Right lobe of liver (tissue), 4 donors: ENCODE results near the gene CAND1.

Experiments
- CTCF ChIP-seq, 4 donors: fragments of 200-600 bp in 3 of 4; fragments of 450-650 bp in 1 of 4; IDR thresholded peaks; one replicate each; pipeline versions ENCODE4 v1.5.1 to v1.8.0; 2016 to 2022; ENCODE audit warnings: antibody characterized with exemption in 4 of 4, mild to moderate bottlenecking in 2 of 4
- POLR2A ChIP-seq: fragments of 450-650 bp; IDR thresholded peaks from one replicate; pipeline ENCODE4 v1.6.1; 2017; ENCODE audit warnings: antibody characterized with exemption, mild to moderate bottlenecking
- donor health status: DM: no; HTN: no; CAD: no.
- donor health status: DM: no; HTN: no; CAD: no.
- donor health status: DM: no; HTN: yes; CAD: no.

GRCh38 chr12:67352682-67353081 is 83.5 kb downstream of the CAND1 start:
- TF ChIP-seq CTCF (IDR thresholded peaks at IDR 0.05) = no peak
- no peak for TF ChIP-seq POLR2A
